ENCODE results near the gene CLSTN1.

CLSTN1 gene

DNA sequence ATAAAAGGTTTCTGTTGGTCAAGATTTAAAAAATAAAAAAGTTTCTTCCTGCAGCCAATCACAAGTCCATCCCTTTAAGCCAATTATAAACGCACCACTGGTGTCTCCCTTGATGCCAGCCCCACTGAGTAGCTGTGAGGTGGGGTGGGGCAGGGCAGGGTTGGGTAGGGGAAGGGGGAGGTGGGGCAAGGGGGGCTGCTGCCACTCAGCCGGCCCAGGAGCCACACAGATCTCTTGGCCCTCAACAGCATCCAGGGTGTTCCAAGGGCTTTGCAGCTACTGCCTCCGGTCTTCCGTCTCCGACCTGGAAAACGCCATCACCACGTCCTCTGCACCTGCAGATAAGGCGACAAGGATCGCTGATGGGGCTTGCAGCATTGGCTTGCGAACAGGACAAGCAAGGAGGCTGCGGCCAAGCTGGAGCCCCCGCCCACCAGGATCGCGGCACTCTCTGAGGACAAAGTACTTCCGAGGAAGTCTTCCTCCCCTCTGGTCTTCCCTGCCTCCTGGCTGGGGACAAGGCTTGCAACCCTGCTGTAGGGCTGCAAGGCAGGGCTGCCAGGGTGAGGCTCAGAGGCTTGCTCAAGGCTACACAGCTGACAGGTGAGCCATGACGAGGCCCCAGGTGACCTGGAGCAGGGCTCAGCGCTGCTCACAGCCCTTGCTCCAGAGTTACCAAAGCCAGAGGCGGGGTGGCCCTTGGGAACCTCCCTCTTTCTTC, 26.8 kb upstream of the CLSTN1 start:
- DNase-seq (ENCODE audit: low read depth in 2 of 2), result no peak

DNA sequence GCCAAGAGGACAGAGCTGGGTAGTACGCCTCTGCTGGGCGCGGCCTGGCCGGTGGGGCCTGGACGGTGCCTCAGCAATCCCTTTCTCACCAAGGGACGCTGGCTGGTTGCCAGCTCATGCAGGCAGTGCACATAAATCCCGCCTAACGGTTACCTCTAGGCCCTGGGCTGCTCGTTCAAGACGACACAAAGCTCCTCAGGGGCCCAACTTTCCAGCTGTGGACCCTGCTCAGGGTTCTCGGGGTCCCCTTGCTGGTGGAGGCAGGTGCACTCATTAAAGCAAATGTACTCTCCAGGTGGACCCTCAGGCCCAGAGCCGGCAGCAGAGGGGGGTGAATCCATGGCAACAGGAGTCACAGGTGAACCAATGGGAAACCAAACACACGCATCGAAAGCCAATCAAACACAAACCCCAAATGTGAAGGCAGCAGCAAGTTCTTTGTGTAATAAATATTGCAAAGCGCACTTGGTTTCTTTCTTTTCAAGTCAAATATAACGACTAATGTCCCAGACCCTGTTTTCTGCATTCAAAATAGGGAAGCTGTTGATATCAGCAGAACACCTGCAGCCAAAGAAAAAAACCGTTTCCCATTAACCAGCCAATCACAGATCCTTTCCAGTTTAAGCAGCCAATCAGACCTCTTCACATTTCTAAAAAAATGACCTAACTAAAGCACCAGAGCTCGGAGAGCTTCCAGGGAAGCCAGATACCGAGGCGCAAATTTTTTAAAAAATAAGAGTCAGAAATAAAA, 26.1 kb upstream of the CLSTN1 start:
- DNase-seq (ENCODE audit: low read depth in 2 of 2), result no peak

DNA sequence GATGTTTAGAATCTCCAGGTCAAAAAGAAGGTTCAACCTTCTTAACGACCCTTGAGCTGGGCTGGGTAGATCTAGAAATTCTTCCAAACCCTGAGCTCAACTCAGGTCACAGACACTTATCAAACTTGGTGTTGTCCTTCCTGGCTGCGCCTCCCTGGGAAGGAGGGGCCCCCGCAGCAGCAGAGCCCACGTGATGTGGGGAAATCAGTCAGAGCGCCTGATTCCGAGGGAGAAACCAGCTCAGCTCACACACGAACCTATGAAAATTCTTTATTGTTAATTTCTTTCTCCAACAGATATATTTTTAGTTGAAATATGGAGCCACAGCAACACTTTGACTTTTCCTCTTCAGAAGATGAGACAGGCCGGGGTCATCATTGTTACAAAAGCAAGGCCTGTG, 24.3 kb upstream of the CLSTN1 start:
- DNase-seq (ENCODE audit: low read depth in 2 of 2), result no peak

DNA sequence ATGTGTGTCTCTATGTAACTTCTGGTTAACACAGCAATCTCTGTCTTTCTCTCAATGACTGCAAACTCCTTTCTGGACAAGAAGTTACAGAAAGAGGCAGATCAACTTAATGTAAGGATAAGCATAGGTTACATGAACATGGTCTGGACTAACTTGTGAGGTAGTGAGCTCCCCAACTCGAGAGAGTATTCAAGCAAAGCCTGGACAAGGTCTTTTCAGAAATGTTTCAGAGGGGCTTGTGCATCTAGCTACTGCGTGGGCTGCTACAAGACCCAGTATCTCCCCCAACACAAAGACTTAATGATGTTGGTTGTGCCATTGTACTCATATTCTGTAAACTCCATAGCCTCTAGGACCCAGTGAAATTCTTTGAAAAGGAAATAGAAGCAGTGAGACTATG, 23.5 kb upstream of the CLSTN1 start:
- no peak for DNase-seq (ENCODE audit: low read depth in 2 of 2)

DNA sequence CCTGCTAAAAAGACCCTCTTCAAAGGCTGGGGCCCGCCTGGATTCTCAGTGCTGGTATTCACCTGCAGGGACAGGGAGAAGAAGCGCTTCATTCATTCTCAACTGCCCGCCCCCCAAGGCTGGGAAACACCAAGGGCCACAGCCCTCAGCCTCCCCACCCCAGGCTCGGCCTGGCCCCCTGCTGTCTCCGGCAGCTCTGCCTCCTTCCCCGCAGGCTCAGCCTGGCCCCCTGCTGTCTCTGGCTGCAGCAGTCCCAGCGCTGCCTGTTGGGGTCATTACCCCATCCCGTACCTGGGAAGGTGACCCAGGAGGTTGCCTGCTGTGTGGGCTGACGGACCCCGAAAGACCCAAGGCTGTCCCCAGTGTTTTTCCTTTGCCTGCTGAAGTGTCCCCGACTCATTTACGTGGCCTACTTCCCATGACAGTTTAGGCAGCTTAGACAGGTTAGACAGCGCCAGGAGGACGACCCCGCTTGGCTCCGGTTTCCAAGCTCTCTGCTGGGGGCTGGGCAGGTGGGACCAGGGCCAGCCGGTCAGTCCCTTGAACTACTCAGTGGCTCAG, 22.9 kb upstream of the CLSTN1 start:
- no peak for DNase-seq (ENCODE audit: low read depth in 2 of 2)

DNA sequence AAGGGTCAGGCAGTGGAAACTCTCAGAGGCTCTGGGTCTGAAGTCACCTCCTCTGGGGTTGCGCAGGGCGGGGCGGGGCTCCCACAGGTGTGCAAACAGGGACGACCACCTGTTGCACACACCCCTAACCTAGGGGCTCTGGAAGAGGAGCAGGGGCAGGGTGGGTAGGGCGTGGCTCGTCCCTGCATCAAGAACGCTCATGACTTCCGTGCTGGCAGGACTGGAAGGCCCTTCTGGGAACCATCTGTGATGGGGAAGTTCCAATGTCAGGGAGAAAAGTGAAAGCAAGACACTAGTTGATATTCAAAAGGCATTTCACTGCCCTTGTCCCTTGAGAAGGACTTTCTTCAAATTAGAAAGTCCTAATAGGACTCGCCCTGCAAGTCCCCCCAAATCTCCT, 22.1 kb upstream of the CLSTN1 start:
- no peak for DNase-seq (ENCODE audit: low read depth in 2 of 2)

DNA sequence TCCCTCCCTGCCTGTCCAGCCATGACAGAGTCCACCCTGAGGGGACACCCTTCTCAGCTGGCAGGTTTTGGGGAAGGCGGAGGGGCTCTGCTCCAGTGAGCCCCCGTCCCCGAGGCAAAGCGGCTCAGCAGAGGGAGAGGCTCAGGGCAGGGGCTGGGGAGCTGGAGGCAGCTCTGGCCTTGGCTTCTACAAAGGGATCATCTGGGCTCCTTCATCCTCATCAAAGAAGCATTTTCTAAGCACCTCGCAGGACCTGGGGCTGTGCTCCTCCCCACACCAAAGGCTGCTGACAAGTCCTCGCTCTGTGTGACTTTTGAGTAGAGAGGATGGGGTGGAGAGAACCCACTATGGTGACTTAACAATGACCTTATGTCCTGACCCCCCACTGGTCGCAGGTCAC, 21.0 kb upstream of the CLSTN1 start:
- no peak for DNase-seq (ENCODE audit: low read depth in 2 of 2)

DNA sequence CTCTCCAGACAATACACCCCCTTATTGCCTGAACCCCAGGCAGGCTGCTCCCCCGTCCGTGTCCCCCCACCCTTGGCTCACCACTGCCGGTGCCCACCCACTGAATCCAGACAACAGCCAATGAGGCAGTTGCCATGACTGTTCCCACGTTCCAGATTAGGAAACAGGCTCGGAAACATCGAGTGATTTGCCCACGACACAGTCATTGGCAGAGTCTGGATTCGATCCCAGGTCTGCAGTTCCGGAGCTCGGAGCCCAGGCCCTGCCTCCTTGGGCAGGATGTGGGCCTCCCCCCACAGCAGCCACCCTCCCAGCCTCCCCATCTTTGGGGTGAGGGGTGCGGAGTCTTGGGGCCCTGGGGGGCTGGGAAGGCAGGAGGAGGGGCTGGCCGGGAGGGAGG, 20.3 kb upstream of the CLSTN1 start:
- no peak for DNase-seq (ENCODE audit: low read depth in 2 of 2)

DNA sequence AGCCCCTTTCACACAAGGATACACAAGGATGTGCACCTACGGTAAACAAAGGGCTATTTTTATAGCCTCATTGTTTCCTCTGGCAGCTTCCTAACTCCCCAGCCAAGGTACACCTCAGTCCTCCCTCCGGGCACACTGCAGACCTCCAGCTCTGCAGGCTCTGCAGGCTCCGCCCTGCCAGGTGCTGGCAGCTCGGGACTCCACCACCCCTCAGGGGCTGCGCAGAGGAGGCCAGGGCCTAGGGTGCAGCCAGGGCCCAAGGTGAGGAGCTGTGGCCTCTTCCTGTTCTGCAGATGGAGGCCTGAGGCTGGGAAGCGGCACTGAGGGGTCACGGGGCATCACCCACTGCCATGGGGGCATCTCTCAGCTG, 19.8 kb upstream of the CLSTN1 start:
- no peak for DNase-seq (ENCODE audit: low read depth in 2 of 2)

DNA sequence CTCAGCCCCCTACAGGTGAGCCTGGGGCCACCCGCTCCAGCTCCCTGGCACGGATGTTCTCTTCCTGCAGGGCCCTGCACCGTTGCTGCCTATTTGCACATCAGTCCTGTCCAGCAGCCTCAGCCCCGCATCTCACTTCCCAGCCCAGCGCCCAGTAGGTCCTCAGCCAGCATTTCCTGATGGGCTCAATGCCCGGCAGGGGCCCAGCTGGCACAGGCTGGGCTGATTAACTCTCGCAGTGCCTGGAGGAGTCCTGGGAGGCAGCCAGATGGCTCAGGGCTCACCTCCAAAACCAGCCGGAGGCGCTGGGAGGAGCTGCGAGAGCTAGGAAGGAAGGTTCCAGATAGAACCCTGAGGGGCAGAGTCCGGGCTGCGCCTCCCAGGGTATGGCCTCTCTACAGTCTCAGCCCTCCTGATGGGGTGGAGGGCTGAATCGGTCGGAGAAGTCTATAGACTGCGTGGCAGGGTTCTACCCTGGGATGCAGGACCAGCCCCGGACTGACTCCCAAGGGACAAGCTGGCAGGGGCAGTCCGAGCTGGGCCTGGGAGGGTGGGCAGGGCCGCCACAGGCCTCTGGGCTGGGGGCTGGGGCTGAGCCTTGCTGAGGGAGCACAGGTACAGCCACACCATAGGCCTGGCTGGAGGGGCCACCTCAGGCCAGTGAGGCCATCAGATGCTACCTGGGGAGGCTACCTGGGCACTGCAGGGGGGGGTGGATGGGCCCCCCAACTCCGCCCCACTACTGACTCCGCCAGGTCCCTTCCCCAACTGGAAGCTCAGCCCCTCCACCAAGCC, 19.2 kb upstream of the CLSTN1 start:
- DNase-seq (ENCODE audit: low read depth in 2 of 2), result no peak

DNA sequence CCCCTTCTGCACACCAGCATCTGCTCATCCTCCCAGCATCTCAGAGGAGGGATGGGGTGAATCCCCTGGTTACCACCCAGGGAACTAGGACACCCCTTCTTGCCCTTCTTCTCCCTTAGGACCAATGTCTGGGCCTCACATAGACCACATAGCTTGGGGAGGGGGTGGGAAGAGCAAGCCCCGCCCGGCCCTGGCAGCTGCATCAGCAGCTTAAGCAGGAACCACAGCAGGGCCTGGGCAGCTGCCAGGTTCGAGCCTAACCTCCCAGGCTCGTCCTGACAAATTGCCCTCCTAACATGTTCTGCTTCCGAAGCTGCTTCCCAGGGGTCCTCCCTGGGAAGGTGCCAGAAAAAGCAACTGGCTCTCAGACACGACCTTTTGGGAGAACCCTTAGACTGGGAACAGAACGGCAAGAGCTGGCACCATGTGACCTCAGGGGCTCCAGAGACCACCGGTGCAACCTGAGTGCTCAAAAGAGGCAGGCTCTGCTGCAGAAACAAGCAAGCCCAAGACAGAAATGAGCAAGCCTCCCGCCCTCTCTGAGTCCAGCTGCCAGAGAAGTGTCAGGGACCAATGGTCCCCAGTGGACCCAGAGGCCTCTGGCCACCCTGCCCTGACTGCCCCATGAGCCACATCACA, 18.4 kb upstream of the CLSTN1 start:
- DNase-seq (ENCODE audit: low read depth in 2 of 2), result no peak

DNA sequence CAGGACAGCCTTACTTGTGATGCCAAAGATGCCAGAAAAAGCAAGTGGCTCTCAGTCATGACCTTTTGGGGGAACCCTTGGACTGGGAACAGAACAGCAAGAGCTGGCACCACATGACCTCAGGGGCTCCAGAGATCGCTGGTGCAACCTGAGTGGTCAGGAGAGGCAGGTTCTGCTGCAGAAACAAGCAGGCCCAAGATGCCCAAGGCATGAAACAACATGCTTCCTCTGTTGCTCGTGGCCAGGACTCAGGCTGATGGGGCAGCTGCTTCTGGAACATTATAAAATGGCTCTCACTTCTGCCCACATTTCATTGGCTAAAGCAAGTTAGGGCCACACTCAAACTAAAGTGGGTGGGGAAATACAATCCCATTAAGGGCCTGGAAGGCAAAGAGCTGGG, 17.7 kb upstream of the CLSTN1 start:
- no peak for DNase-seq (ENCODE audit: low read depth in 2 of 2)

DNA sequence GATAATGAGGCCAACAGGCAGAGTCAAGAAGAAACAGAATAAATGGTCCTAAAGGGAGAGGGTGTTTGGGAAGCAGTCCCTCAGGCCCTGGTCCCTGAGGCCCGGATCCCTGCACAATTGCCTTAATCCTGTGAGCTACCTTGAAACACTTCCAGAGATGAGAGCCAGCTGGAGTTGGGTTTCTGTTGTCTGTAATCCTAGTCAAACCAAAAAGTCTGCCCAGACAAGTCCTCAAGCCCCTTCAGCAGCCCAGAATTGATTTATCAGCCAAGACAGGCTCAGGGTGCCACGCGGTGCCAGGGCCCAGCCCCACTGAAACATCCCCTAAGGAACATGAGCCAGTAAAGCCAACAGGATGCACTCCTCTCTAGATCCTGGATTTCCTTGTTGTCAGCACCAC, 16.4 kb upstream of the CLSTN1 start:
- DNase-seq (ENCODE audit: low read depth in 2 of 2), result no peak

DNA sequence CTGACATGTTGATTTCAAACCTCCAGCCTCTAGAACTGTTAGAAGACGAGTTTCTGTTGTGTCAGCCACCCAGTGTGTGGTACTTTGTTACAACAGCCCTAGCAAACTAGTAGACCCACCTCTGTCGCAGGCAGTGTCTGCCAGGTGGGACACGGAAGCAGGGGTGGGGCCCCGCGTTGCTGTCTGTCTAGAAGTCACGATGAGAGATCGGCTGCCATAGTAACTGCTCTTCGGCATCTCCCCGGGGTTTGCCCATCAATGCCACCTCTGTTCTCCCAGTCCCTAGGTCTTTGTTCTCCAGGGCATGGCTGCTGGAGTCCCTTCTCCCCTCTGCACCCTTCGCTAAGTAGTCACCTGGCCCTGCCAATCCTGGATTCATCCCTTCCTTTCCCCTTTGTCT, 15.2 kb upstream of the CLSTN1 start:
- no peak for DNase-seq (ENCODE audit: low read depth in 2 of 2)

DNA sequence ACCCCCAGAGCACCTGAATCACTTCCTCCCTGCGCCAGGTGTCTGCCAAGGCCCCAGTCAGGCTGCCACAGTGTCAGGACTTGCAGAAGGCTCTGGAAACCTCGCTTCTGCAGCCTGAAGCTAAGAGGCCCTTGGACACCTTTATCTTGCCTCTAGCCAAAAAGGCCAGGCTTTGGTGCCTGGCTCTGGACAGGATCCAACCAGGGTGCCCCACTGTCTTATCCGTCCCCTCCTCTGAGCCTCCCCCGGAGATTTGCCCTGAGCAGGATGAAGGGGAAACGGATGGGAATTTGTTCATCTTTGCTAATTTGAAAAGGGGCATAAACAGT, 12.8 kb upstream of the CLSTN1 start:
- DNase-seq (ENCODE audit: low read depth in 2 of 2), result no peak

DNA sequence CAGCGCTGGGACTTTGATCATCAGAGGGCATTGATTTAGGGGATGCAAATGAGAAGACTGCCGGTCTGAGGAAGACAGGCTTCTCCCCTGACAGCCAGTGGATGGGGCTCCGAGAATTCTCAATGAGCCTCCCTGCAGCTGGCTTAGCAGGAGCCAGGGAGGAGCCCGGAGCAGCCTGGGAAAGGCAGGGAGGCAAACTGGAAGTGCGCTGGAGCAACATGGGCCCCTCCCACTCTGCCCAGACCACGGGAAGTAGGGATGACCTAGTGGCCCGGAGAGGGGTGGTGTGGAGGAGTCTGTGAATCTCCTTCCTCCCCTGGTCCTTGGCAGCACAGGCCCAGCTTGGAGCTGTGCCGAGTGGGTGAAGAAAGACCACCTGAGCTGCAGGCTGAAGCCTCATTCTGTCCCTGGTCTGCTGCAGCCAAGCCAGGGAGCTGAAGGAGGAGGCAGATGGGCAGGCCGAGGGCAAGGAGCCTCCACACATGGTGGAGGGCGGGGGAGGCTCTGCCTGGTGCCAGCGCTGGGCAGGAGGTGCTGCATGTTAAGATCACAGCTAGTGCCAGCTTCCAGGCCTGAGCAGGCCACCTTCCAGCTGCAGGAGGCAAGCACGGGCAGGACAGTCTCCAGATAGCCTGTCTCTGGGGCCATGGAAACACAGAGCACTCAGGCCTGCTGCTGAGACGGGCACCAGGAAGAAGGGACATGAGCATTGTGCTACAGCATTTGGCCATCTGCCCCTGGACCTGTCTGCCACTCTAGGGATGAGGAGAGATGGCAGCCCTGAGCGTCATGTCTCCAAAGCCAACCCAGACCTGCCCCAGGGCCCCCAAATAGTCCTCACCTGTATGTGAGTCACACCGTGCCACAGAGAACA, 12.2 kb upstream of the CLSTN1 start:
- no peak for DNase-seq (ENCODE audit: low read depth in 2 of 2)

DNA sequence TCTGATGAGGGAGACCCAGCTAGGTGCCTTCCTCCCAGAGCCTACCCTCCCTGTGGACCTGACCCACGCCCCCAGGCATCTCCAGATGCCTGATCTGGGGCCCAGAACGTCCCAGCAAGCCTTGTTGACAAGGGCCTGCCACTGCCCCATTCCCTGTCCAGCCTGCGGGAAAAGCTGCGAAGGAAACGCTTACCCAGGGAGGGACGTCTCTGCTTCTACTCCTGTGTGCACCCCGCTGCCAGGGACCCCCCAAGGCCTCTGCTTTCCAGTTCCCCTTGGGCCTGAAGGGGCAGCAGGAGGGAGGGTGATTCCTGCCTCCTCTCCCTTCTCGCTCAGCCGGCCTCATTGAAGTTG, 11.6 kb upstream of the CLSTN1 start:
- no peak for DNase-seq (ENCODE audit: low read depth in 2 of 2)

DNA sequence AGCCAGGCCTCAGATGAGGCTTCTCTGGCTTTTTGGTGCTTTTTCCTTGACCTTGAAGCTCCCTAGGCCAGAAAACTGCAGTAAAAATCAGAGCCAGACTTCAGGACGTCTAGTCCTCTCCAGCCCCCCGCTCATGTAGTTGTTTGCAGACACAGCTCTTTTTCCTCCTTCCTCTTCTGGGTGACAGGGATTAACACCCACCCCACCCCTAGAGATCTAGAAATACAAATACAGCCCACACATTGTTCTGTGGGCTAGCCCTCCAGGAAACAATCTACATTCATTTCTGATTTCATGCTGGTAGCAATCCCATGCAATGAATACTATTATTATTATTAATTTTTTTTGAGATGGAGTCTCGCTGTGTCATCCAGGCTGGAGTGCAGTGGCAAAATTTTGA, 9.9 kb upstream of the CLSTN1 start:
- no peak for DNase-seq (ENCODE audit: low read depth in 2 of 2)

DNA sequence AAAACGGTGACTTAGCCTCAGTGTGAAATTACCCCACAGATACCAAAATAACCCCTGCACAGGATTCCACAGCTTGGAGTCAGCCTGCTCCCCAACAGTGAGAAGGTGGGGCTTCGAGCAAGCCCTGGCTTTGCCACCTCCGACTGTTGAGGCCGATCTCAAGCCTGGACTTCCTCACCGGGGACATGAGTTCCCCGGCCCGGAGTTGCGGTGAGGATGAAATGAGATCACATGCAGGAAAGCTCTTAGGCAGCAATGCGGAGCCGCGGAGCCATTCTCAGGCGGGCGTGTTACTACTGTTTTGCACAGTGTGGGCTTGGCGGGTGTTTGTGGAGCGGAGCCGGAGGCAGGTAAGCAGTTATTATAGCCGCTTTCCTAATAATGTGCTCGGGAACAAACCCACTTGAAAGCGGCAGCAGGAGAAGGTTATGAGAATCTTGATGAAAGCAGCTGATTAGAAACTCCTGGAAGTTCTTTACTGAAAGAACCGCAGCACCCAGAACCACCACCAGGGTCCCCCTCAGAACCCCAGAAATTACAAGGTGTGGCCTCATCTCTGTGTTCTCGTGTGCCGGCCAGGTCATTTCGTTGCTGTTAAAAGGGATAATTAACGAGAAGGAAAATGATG, 3.9 kb upstream of the CLSTN1 start:
- DNase-seq (ENCODE audit: low read depth in 2 of 2), result no peak

DNA sequence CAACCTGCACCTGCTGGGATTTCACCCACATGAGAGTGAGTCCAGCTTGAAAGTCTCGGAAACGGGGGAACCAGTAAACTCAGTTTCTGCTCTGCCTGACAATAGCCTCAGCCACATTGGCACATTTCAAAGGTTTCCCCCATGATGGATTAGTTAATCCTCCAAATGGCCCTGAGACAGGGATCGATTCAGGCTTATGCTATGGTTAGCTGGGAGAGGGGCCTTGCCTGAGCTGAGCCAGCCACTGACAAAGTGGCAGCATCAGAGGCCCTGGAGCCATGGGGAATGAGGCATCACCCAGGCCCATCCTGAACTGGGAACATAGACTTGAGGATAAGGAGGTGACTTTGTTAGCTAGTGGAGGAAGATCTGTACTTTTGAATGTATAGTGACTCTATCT, 2.9 kb upstream of the CLSTN1 start:
- no peak for DNase-seq (ENCODE audit: low read depth in 2 of 2)

DNA sequence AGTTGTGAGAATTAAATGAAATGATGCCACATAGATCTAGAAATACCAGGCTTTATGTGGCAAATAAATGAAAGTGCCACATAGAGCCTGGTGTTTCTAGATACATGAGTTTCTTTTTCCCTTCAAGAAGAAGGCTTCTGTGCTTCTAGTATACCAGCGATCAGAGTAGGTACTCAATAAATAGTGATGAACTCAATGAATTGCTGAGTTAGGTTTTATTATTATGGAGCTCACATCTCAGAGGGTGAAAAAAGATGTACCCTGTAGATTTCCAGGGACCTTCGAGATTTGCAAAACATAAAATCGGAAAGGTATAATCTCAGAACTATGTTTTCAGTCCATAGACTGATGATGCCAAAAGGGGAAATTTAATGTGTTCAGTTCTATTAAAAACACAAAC, 2.3 kb upstream of the CLSTN1 start:
- no peak for DNase-seq (ENCODE audit: low read depth in 2 of 2)
